ENCODE measurements around the gene CHAD.

DNA sequence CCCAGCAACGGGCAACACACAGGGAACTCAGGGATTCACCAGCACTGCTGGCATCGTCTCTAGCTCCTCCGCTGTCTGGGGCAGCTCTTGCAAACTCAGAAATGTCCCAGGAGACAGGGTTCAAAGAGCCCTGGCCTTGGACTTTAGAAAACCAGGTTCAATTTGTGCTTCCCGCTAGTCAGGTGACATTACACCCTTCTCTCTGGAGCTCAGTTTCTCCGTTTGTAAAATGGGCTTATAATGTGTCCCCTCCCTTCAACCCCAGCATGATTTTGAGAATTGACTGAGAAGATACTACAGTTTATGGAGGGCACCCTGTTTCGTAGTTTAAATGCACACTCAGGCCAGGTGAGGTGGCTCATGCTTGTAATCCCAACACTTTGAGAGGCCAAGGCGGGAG lies 37.6 kb upstream of the CHAD start:
- TF ChIP-seq, protein P1, sequence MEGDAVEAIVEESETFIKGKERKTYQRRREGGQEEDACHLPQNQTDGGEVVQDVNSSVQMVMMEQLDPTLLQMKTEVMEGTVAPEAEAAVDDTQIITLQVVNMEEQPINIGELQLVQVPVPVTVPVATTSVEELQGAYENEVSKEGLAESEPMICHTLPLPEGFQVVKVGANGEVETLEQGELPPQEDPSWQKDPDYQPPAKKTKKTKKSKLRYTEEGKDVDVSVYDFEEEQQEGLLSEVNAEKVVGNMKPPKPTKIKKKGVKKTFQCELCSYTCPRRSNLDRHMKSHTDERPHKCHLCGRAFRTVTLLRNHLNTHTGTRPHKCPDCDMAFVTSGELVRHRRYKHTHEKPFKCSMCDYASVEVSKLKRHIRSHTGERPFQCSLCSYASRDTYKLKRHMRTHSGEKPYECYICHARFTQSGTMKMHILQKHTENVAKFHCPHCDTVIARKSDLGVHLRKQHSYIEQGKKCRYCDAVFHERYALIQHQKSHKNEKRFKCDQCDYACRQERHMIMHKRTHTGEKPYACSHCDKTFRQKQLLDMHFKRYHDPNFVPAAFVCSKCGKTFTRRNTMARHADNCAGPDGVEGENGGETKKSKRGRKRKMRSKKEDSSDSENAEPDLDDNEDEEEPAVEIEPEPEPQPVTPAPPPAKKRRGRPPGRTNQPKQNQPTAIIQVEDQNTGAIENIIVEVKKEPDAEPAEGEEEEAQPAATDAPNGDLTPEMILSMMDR (conservative IDR thresholded peaks at IDR 0.05; ENCODE audit: low read depth, low read length), result no peak
- TF ChIP-seq SMC3 (IDR thresholded peaks at IDR 0.05; ENCODE audit: low read depth, low read length), result no peak
- no peak for TF ChIP-seq RCOR1 (IDR thresholded peaks at IDR 0.05; ENCODE audit: insufficient replicate concordance, low read length)
- no peak for TF ChIP-seq RAD21 (IDR thresholded peaks at IDR 0.05; ENCODE audit: low read length)
- no peak for TF ChIP-seq MAFK (IDR thresholded peaks at IDR 0.05; ENCODE audit: low read depth, low read length)
- TF ChIP-seq, protein P2, sequence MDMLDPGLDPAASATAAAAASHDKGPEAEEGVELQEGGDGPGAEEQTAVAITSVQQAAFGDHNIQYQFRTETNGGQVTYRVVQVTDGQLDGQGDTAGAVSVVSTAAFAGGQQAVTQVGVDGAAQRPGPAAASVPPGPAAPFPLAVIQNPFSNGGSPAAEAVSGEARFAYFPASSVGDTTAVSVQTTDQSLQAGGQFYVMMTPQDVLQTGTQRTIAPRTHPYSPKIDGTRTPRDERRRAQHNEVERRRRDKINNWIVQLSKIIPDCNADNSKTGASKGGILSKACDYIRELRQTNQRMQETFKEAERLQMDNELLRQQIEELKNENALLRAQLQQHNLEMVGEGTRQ (IDR thresholded peaks at IDR 0.05; ENCODE audit: low read depth, low read length), result no peak
- TF ChIP-seq BHLHE40 (IDR thresholded peaks at IDR 0.05; ENCODE audit: low read depth, low read length), result no peak
- no peak for TF ChIP-seq POLR2A (IDR thresholded peaks at IDR 0.05; ENCODE audit: low read depth, low read length)
